VCaP (cell line): ENCODE results near the gene TMCO1.

Source experiments
- H3K27ac ChIP-seq: fragments of 450-650 bp; 2 replicates; pipeline ENCODE4 v1.5.1; 2017
- TF ChIP-seq, protein P1 (sequence below): fragments of 450-650 bp; conservative IDR thresholded peaks from 2 replicates; pipeline ENCODE4 v1.5.1; 2017; ENCODE audit warnings: mild to moderate bottlenecking, moderate library complexity

TMCO1 gene

DNA sequence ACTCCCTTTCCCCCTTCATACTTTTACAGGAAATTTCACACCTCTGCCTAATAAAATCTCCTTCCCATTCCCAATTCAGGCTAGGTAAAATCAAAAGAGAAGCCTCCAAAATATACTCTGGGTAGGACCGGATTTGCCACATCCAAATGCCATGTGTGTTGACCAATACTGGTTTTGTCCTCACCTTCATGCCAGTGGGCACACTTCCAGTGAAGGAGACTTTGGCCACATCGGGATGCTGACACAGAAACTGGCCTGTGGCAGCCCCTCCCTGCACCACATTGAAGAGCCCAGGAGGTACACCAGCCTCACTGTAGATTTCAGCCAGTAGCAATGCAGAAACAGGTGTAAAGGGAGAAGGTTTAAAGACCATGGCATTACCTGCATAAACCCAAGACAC, 88.4 kb downstream of the TMCO1 start:
- H3K27ac ChIP-seq: no peak overlapping the region
- TF ChIP-seq, protein P1, sequence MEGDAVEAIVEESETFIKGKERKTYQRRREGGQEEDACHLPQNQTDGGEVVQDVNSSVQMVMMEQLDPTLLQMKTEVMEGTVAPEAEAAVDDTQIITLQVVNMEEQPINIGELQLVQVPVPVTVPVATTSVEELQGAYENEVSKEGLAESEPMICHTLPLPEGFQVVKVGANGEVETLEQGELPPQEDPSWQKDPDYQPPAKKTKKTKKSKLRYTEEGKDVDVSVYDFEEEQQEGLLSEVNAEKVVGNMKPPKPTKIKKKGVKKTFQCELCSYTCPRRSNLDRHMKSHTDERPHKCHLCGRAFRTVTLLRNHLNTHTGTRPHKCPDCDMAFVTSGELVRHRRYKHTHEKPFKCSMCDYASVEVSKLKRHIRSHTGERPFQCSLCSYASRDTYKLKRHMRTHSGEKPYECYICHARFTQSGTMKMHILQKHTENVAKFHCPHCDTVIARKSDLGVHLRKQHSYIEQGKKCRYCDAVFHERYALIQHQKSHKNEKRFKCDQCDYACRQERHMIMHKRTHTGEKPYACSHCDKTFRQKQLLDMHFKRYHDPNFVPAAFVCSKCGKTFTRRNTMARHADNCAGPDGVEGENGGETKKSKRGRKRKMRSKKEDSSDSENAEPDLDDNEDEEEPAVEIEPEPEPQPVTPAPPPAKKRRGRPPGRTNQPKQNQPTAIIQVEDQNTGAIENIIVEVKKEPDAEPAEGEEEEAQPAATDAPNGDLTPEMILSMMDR: no peak

DNA sequence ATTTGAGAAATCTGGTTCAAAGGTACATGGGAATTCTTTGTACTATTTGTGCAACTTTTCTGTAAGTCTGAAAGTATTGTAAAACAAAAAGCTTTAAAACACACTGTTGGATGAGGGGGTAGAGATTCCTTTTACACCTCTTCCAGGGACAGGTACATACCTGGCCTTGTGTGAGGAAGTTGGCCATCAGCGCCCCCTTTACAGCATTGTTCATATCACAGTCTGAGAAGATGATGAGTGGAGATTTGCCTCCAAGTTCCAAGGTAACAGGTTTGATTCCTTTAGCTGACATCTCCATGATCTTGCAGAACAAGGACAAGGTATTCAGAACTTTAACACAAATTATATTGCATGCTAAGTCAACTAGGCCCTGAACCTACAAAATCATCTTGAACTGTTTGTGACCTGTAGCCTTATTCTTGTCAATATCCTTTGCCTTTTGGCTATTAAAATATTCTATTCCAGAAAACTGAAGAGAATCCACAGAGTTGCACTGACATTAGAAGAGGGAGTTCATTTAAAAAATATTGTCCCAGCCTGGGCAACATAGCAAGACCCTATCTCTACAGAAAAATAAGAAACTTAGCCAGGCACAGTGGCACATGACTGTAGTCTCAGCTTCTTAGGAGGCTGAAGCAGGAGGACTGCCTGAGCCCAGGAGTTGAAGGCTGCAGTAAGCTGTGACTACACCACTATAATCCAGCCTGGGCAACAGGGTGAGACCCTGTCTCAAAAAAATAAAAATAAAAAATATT, 89.2 kb downstream of the TMCO1 start:
- no peak overlapping the region for H3K27ac ChIP-seq
- TF ChIP-seq, protein P1: no peak

DNA sequence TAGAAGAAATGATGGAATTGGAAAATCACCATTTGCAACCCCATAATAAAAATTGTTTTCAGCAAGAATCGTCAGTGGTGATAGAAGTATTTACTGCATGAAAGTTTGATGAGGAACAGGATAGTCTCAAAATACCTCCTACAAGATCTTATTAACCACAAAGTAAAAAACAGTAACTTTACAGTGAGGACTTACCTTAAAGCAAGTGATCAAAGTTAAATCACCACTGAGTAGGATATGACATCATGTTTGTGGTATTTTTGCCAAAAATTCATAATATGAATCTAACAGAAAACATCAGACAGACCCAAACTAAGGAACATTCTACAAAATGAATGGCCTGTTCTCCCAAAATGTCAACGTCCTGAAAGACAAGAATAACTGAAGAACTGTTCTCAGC, 90.2 kb downstream of the TMCO1 start:
- H3K27ac ChIP-seq: no peak overlapping the region
- TF ChIP-seq, protein P1: no peak
